ENCODE data around the gene CST1.

- TF ChIP-seq CTCF (IDR thresholded peaks at IDR 0.05; ENCODE audit: insufficient read depth, low read length) (no peak), POLR2AphosphoS5 (IDR thresholded peaks at IDR 0.05; ENCODE audit: low read depth) (no peak), REST (IDR thresholded peaks at IDR 0.05; ENCODE audit: insufficient replicate concordance, low read depth) (no peak)
Measured at GRCh38 chr20:23710771-23711170, 40.0 kb downstream of the CST1 start.

Data from HL-60 (cell line).